Heart right ventricle (tissue), 16 donors: ENCODE measurements around the gene FKBP1B. TPM values are rescaled to one million over a fixed set of nuclear protein-coding genes. Genes with fewer than 3 reads are reported as not detected.

Source experiments
- ATAC-seq, 8 donors: fragments of 200-7000 bp; cut with Tn5 transposase; one replicate each; pipeline ENCODE4 v1.9.1; 2020; ENCODE audit warnings: mild to moderate bottlenecking in 8 of 8, moderate library complexity in 8 of 8, moderate number of reproducible peaks in 1 of 8
- DNase-seq, 2 donors: peaks; one replicate each; pipeline ENCODE4 v3.0.0-alpha.2; 2020
- H3K27ac ChIP-seq, 10 donors: fragments of 200-600 bp; sonication (generic) in 2 of 10; one replicate each; pipeline versions ENCODE4 v1.5.0 to v1.8.0; 2020 to 2022; ENCODE audit warnings: mild to moderate bottlenecking in 3 of 10
- H3K27me3 ChIP-seq, 7 donors: fragments of 200-600 bp; one replicate each; pipeline ENCODE4 v1.8.0; 2021 to 2022; ENCODE audit warnings: mild to moderate bottlenecking in 2 of 7
- H3K36me3 ChIP-seq, 9 donors: fragments of 200-600 bp; sonication (generic) in 1 of 9; one replicate each; pipeline versions ENCODE4 v1.5.0 to v1.8.0; 2020 to 2022; ENCODE audit warnings: mild to moderate bottlenecking in 2 of 9
- H3K4me1 ChIP-seq, 9 donors: fragments of 200-600 bp; sonication (generic) in 1 of 9; one replicate each; pipeline versions ENCODE4 v1.5.0 to v1.8.0; 2020 to 2022; ENCODE audit warnings: mild to moderate bottlenecking in 4 of 9
- H3K4me3 ChIP-seq, 10 donors: fragments of 200-600 bp; sonication (generic) in 2 of 10; one replicate each; pipeline versions ENCODE4 v1.5.0 to v1.8.0; 2020 to 2022; ENCODE audit warnings: mild to moderate bottlenecking in 7 of 10, moderate library complexity in 2 of 10
- H3K9me3 ChIP-seq, 11 donors: fragments of 200-600 bp in 10 of 11; sonication (generic) in 2 of 11; one replicate each; pipeline versions ENCODE4 v1.5.0 to v1.8.0; 2013 to 2022; ENCODE audit warnings: mild to moderate bottlenecking in 2 of 11, control low read depth in 1 of 11, moderate library complexity in 1 of 11
- WGBS, 2 donors: extraction: QIAGEN DNeasy Blood & Tissue Kit; methylation state at CpG; one replicate each; pipeline ENCODE4 v1.1.7; 2013; ENCODE audit warnings: inconsistent platforms in 1 of 2; 5-methylcytosine and 5-hydroxymethylcytosine counted together
- intact Hi-C, 10 donors: fragments of 100-400 bp; cut with DNase I; formaldehyde crosslinking; loops; one replicate each; pipeline versions ENCODE4 v1.11.1 to v1.14.2; 2022
- polyA plus RNA-seq, 2 donors: library from polyadenylated mRNA; stranded (reverse); fragments of 200-250 nt; gene quantifications; one replicate each; pipeline ENCODE4 v1.2.3, GENCODE V29; 2013
- total RNA-seq, 10 donors: library from RNA; stranded (reverse); fragmentation: NEBNext Ultra II Directional in 3 of 10; extraction: Animal tissue kit (Norgen Biotek cat#: 25700) in 3 of 10; gene quantifications; one replicate each; pipeline versions ENCODE4 v1.2.1 to v1.2.4, GENCODE V29; 2021 to 2023
- TF ChIP-seq, protein P1 (sequence below), 9 donors: fragments of 200-600 bp; sonication (generic) in 2 of 9; IDR thresholded peaks; one replicate each; pipeline versions ENCODE4 v1.5.0 to v1.8.0; 2021 to 2022; ENCODE audit warnings: antibody characterized with exemption in 9 of 9, mild to moderate bottlenecking in 5 of 9, moderate library complexity in 1 of 9
- donor health status: Arrhythmogenic right ventricular cardiomyopathy.
- donor health status: ischemic (EF 13 %, LVEDD 7.1; RV severe dilation, severe dysfunction).
- donor health status: healthy with polysubstance abuse.
- donor health status: DM: no; HTN: yes; CAD: no.
- donor health status: DM: no; HTN: no; CAD: no.
- donor health status: ischemic (EF 25% LVEDD 6.9; RV normal size, moderate dysfunction).
- donor health status: ischemic (EF 25% LVEDD 5.7; RV mildly dilated, moderate dysfunction).
- donor health status: healthy.
- donor health status: DM: yes; HTN: yes; CAD: no.
- donor health status: Ischemic cardiomyopathy.
- donor health status: ischemic (EF 35%, LVEDD 5.7; RV mildly dilated, moderate dysfunction).
- donor health status: nonischemic (EF 11% LVEDD 7.7; RV severe dilation, severe dysfunction).
- donor health status: DM: yes; HTN: yes; CAD: no.
- donor health status: PGD.
- donor health status: ischemic (EF 29% LVEDD 5.4; RV normal size, mild dysfunction).
- donor health status: nonischemic (EF 23%, LVEDD 6.1; RV moderate dilation, normal function).

FKBP1B gene
- total and polyA plus RNA-seq, 12 donors = 0.61 to 6.3 (median 1.7) TPM; not detected in 1

DNA sequence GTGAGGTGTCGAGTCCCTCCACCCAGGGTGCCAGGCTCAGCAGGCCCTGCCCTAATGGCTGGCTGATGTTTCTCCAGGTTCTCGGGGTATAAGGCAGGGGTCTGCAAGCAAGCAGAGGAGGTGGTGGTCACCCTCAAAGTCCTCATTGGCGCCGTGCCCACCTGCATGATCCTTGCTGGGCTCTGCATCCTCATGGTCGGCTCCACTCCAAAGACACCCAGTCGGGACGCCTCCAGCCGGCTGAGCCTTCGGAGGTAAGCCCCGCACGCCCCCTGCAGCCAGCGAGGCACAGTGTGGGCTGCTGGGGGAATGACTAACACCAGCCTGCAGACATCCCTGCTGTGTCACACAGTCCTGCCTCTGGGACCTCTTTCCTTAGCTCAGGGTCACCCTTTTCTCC lies 25.5 kb upstream of the FKBP1B start:
- Histone ChIP-seq H3K4me3 (no peak overlapping the region), H3K27ac (no peak overlapping the region), H3K9me3 (no peaks in the 10 kb centered on the region), H3K27me3 (no peaks in the 10 kb centered on the region), H3K36me3 (peaks cover 0 to 61% (median 0%) of the 10 kb centered on the region in 9 donors), H3K4me1 (no peaks in the 10 kb centered on the region)
- intact Hi-C loops = no loop called here
- TF ChIP-seq, protein P1, sequence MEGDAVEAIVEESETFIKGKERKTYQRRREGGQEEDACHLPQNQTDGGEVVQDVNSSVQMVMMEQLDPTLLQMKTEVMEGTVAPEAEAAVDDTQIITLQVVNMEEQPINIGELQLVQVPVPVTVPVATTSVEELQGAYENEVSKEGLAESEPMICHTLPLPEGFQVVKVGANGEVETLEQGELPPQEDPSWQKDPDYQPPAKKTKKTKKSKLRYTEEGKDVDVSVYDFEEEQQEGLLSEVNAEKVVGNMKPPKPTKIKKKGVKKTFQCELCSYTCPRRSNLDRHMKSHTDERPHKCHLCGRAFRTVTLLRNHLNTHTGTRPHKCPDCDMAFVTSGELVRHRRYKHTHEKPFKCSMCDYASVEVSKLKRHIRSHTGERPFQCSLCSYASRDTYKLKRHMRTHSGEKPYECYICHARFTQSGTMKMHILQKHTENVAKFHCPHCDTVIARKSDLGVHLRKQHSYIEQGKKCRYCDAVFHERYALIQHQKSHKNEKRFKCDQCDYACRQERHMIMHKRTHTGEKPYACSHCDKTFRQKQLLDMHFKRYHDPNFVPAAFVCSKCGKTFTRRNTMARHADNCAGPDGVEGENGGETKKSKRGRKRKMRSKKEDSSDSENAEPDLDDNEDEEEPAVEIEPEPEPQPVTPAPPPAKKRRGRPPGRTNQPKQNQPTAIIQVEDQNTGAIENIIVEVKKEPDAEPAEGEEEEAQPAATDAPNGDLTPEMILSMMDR (IDR thresholded peaks at IDR 0.05) = peak in 3 of 9 donors; percentile 10 to 24 (median 16)
- DNase-seq (peak in 1 of 2 donors; percentile 29), ATAC-seq (peak in 3 of 8 donors; percentile 23 to 39 (median 34))
- 57 to 61% methylated on average over 12 of the region's 12 CpGs for WGBS, 2 donors

- Histone ChIP-seq H3K9me3 (no peaks in the 10 kb centered on the region), H3K27me3 (no peaks in the 10 kb centered on the region), H3K27ac (no peak overlapping the region), H3K4me1 (no peaks in the 10 kb centered on the region), H3K36me3 (peaks cover 0 to 72% (median 10%) of the 10 kb centered on the region in 9 donors), H3K4me3 (no peak overlapping the region)
- no peak for ATAC-seq
- intact Hi-C loops = no loop called here
- 88 to 93% methylated on average over 17 of the region's 17 CpGs for WGBS, 2 donors
- TF ChIP-seq, protein P1 (IDR thresholded peaks at IDR 0.05) = no peak
- DNase-seq = no peak
Measured at GRCh38 chr2:24024996-24025663, 24.4 kb upstream of the FKBP1B start.

- intact Hi-C loops = no loop called here
- ATAC-seq (no peak), DNase-seq (no peak)
- no peaks in the 10 kb centered on the region for H3K4me1 ChIP-seq
- H3K27me3 ChIP-seq = no peaks in the 10 kb centered on the region
- WGBS, 2 donors = 57 to 65% methylated on average over 2 of the region's 2 CpGs
- no peaks in the 10 kb centered on the region for H3K9me3 ChIP-seq
- H3K4me3 ChIP-seq = no peak overlapping the region
- peaks cover 0 to 83% (median 21%) of the 10 kb centered on the region in 9 donors for H3K36me3 ChIP-seq
- H3K27ac ChIP-seq = no peak overlapping the region
- TF ChIP-seq, protein P1 (IDR thresholded peaks at IDR 0.05) = no peak
Measured at GRCh38 chr2:24026233-24026632, 23.3 kb upstream of the FKBP1B start.

DNA sequence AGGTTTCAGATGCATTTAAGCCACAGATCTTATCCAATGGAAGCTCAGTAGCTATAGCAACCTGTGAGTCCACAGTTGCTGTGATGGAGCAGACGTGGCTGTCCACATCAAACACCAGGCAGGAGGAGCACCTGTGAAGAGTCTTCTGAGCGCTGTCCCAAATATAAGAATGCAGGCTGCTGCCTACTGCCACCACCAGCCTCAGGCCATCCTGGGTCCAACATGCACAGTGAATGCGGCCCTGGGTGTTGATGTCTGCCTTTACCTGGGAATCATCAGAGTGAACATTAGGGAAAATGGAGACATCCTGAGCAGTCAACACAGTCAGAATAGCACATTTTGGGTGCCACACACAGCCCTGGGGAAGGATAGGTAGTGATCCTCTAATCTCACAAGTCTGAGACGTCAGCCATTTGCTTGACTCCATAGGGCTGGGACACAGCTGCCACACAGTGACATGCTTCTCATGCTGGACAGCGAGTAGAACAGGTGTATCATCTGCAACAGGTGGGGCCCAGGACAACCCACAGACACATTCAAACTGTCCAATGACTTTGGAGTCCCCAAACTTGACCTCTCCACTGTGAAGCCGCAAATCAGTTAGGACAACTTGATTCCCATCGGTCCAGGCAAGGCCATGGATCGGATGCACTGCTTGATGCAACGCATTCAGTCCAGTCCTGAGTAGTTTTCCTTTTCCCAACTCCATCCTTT lies 10.6 kb upstream of the FKBP1B start:
- WGBS, 2 donors = 91 to 96% methylated on average over 9 of the region's 9 CpGs
- ATAC-seq = no peak

More for the DNA sequence above, 10.6 kb upstream of the FKBP1B start:
- Histone ChIP-seq H3K36me3 (peaks cover 0 to 43% (median 28%) of the 10 kb centered on the region in 9 donors), H3K9me3 (no peaks in the 10 kb centered on the region), H3K4me1 (peaks cover 0 to 6% (median 0%) of the 10 kb centered on the region in 9 donors), H3K27me3 (no peaks in the 10 kb centered on the region), H3K27ac (no peak overlapping the region), H3K4me3 (no peak overlapping the region)
- no peak for DNase-seq
- intact Hi-C loops = no loop called here
- TF ChIP-seq, protein P1 (IDR thresholded peaks at IDR 0.05) = no peak
